HepG2 (cell line): ENCODE measurements around the gene EMC9. TPM values are rescaled to one million over a fixed set of nuclear protein-coding genes. Genes with fewer than 3 reads are reported as not detected.

Source experiments
- PAWR ChIP-seq: sonication (generic); formaldehyde crosslinking; IDR thresholded peaks from 2 replicates; pipeline ENCODE4 v1.4.0; 2020; ENCODE audit warnings: missing genetic modification reagents, mild to moderate bottlenecking, borderline replicate concordance
- RBM22 ChIP-seq: fragments of 200-400 bp; formaldehyde crosslinking; optimal IDR thresholded peaks from 2 replicates; pipeline ENCODE3; 2017; ENCODE audit warnings: mild to moderate bottlenecking, low read length, moderate library complexity
- TFDP1 ChIP-seq: IDR thresholded peaks from 2 replicates; pipeline ENCODE4 v1.6.1; 2016; ENCODE audit warnings: missing compliant biosample characterization, missing genetic modification reagents, borderline replicate concordance
- THYN1 ChIP-seq: sonication (generic); formaldehyde crosslinking; IDR thresholded peaks from 2 replicates; pipeline ENCODE4 v1.8.1; 2023; ENCODE audit warnings: low read depth, mild to moderate bottlenecking, moderate library complexity, missing genetic modification reagents, borderline replicate concordance
- ZBTB43 ChIP-seq: sonication (generic); formaldehyde crosslinking; conservative IDR thresholded peaks from 2 replicates; pipeline ENCODE4 v1.4.0; 2020; ENCODE audit warnings: missing genetic modification reagents
- ZNF205 ChIP-seq: IDR thresholded peaks from 2 replicates; pipeline ENCODE4 v1.6.1; 2018; ENCODE audit warnings: missing biosample characterization, missing genetic modification reagents
- ZNF276 ChIP-seq: sonication (generic); formaldehyde crosslinking; IDR thresholded peaks from 2 replicates; pipeline ENCODE4 v1.4.0; 2020; ENCODE audit warnings: mild to moderate bottlenecking, low read depth, missing genetic modification reagents
- ZNF546 ChIP-seq: sonication (generic); formaldehyde crosslinking; conservative IDR thresholded peaks from 2 replicates; pipeline ENCODE4 v1.8.1; 2023; ENCODE audit warnings: mild to moderate bottlenecking, missing genetic modification reagents
- ZNF598 ChIP-seq: sonication (generic); formaldehyde crosslinking; IDR thresholded peaks from 2 replicates; pipeline ENCODE4 v1.5.1; 2020; ENCODE audit warnings: mild to moderate bottlenecking, missing genetic modification reagents, borderline replicate concordance
- ZNF660 ChIP-seq: sonication (generic); formaldehyde crosslinking; IDR thresholded peaks from 2 replicates; pipeline ENCODE4 v1.5.1; 2020; ENCODE audit warnings: mild to moderate bottlenecking, low read depth, missing genetic modification reagents, borderline replicate concordance
- ZNF780A ChIP-seq: sonication (generic); formaldehyde crosslinking; IDR thresholded peaks from 2 replicates; pipeline ENCODE4 v1.8.0; 2022; ENCODE audit warnings: mild to moderate bottlenecking, missing genetic modification reagents, moderate library complexity
- ZNF83 ChIP-seq: sonication (generic); formaldehyde crosslinking; IDR thresholded peaks from 2 replicates; pipeline ENCODE4 v1.4.0; 2020; ENCODE audit warnings: missing genetic modification reagents, mild to moderate bottlenecking, borderline replicate concordance
- ZSCAN21 ChIP-seq: sonication (generic); formaldehyde crosslinking; IDR thresholded peaks from 2 replicates; pipeline ENCODE4 v1.8.0; 2022; ENCODE audit warnings: mild to moderate bottlenecking, missing genetic modification reagents, moderate library complexity, borderline replicate concordance
- polyA plus RNA-seq, 8 experiments: library from polyadenylated mRNA; depleted of rRNA in 3 of 8; stranded (reverse) in 7 of 8; unstranded in 1 of 8; fragments of >200 nt; fragmentation: Illumina TruSeq in 4 of 8; extraction: Trizol in 4 of 8; gene quantifications; 2 replicates each; pipeline versions ENCODE4 v1.2.1 to v1.2.3, GENCODE V29; 2011 to 2016; ENCODE audit warnings: low read depth in 4 of 8, missing spikeins in 1 of 8, mixed read lengths in 1 of 8; ENCODE audit not compliant: insufficient read depth in 1 of 8
- total RNA-seq, 5 experiments: library from RNA; depleted of rRNA; stranded (reverse); fragments of >200 nt; fragmentation: Illumina TruSeq; extraction: Trizol; gene quantifications; 2 replicates each; pipeline ENCODE4 v1.2.3, GENCODE V29; 2016; ENCODE audit warnings: low read depth in 1 of 5
- TF ChIP-seq, protein P1 (sequence below): sonication (generic); formaldehyde crosslinking; IDR thresholded peaks from one replicate; pipeline ENCODE4 v1.5.1; 2020; ENCODE audit warnings: mild to moderate bottlenecking, missing genetic modification reagents; ENCODE audit errors: not compliant biosample characterization
- TF ChIP-seq, protein P2 (sequence below): sonication (generic); formaldehyde crosslinking; IDR thresholded peaks from 2 replicates; pipeline ENCODE4 v1.5.1; 2020; ENCODE audit warnings: missing genetic modification reagents, mild to moderate bottlenecking, borderline replicate concordance

Gene EMC9
- total and polyA plus RNA-seq, 2 of the 13 experiments (the other 11 are each of a cell fraction or from before 2014, with no cell fraction given) = 60.5 to 78.7 TPM

DNA sequence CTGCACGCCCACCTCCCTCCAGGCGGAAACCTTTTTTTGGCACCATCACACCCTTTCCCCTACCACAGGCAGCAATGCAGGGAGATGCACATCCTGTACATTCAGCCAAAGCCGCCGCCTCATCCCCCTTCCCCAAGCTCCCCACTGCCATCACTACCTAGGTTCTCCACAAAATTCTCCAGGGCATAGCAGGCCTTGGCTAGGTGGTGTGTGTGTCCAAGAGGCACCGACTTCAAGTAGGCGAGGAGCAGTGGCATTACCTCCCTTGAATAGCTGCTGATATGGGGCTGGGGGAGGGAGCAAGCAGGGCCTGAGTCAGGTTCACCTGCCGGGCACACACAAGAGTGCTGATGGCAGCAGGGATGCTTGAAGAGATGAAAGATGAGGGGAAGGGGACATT lies 43.6 kb upstream of the EMC9 start (continued):
- 0 out of 2 replicates have a peak, but pooled peaks have one; percentile 61 for TF ChIP-seq ZNF598 (CRISPR knock-in tag)
- no peak for TF ChIP-seq ZNF546 (CRISPR knock-in tag)
- TF ChIP-seq ZNF205 (CRISPR knock-in tag) = no peak
- no peak for TF ChIP-seq ZNF780A (CRISPR knock-in tag)
- TF ChIP-seq RBM22 = peak; percentile 49
- no peak for TF ChIP-seq ZBTB43 (CRISPR knock-in tag)
- TF ChIP-seq, protein P1, sequence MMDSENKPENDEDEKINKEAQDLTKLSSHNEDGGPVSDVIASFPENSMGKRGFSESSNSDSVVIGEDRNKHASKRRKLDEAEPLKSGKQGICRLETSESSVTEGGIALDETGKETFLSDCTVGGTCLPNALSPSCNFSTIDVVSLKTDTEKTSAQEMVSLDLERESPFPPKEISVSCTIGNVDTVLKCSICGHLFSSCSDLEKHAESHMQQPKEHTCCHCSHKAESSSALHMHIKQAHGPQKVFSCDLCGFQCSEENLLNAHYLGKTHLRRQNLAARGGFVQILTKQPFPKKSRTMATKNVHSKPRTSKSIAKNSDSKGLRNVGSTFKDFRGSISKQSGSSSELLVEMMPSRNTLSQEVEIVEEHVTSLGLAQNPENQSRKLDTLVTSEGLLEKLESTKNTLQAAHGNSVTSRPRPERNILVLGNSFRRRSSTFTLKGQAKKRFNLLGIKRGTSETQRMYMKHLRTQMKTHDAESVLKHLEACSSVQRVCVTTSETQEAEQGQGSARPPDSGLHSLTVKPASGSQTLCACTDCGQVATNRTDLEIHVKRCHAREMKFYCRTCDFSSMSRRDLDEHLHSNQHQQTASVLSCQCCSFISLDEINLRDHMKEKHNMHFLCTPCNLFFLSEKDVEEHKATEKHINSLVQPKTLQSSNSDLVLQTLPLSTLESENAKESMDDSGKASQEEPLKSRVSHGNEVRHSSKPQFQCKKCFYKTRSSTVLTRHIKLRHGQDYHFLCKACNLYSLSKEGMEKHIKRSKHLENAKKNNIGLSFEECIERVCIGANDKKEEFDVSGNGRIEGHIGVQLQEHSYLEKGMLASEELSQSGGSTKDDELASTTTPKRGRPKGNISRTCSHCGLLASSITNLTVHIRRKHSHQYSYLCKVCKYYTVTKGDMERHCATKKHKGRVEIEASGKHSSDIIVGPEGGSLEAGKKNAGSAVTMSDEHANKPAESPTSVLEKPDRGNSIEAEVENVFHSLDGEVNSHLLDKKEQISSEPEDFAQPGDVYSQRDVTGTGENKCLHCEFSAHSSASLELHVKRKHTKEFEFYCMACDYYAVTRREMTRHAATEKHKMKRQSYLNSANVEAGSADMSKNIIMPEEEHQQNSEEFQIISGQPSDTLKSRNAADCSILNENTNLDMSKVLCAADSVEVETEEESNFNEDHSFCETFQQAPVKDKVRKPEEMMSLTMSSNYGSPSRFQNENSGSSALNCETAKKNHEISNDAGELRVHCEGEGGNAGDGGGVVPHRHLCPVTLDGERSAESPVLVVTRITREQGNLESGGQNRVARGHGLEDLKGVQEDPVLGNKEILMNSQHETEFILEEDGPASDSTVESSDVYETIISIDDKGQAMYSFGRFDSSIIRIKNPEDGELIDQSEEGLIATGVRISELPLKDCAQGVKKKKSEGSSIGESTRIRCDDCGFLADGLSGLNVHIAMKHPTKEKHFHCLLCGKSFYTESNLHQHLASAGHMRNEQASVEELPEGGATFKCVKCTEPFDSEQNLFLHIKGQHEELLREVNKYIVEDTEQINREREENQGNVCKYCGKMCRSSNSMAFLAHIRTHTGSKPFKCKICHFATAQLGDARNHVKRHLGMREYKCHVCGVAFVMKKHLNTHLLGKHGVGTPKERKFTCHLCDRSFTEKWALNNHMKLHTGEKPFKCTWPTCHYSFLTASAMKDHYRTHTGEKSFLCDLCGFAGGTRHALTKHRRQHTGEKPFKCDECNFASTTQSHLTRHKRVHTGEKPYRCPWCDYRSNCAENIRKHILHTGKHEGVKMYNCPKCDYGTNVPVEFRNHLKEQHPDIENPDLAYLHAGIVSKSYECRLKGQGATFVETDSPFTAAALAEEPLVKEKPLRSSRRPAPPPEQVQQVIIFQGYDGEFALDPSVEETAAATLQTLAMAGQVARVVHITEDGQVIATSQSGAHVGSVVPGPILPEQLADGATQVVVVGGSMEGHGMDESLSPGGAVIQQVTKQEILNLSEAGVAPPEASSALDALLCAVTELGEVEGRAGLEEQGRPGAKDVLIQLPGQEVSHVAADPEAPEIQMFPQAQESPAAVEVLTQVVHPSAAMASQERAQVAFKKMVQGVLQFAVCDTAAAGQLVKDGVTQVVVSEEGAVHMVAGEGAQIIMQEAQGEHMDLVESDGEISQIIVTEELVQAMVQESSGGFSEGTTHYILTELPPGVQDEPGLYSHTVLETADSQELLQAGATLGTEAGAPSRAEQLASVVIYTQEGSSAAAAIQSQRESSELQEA (CRISPR knock-in tag) = peak; percentile 62
- TF ChIP-seq TFDP1 (CRISPR knock-in tag) = no peak
- TF ChIP-seq THYN1 (CRISPR knock-in tag) = no peak
- TF ChIP-seq ZNF276 (CRISPR knock-in tag) = no peak
- no peak for TF ChIP-seq ZNF83 (CRISPR knock-in tag)
- TF ChIP-seq, protein P2, sequence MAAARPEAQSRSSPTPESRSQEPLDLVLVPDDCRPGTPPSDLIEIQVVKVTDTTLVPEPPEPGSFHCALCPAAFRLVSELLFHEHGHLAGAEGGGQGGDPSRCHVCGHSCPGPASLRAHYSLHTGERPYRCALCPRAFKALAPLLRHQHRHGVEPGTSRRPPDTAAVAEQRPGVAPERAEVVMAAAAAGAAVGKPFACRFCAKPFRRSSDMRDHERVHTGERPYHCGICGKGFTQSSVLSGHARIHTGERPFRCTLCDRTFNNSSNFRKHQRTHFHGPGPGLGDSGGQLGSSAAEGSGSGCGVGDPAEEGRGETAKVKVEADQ (CRISPR knock-in tag) = no peak
- TF ChIP-seq PAWR (CRISPR knock-in tag) = no peak
- TF ChIP-seq ZNF660 (CRISPR knock-in tag) = no peak
- no peak for TF ChIP-seq ZSCAN21 (CRISPR knock-in tag)
